Hepatocyte (in vitro differentiated cells): ENCODE data around the gene LGR4.

ENCODE experiments used
- EZH2 ChIP-seq: fragments of 200-600 bp; sonication (generic); IDR thresholded peaks from 2 replicates; pipeline ENCODE4 v1.6.1; 2016; ENCODE audit warnings: antibody characterized with exemption, mild to moderate bottlenecking, borderline replicate concordance
- EZH2phosphoT487 ChIP-seq: fragments of 200-600 bp; sonication (generic); IDR thresholded peaks from one replicate; pipeline ENCODE4 v1.6.1; 2018; ENCODE audit warnings: antibody characterized with exemption, mild to moderate bottlenecking, low read depth, moderate library complexity; ENCODE audit not compliant: unreplicated experiment, severe bottlenecking
- TF ChIP-seq, protein P1 (sequence below): fragments of 200-600 bp; sonication (generic); IDR thresholded peaks from 2 replicates; pipeline ENCODE4 v1.5.1; 2016; ENCODE audit warnings: antibody characterized with exemption, mild to moderate bottlenecking; ENCODE audit not compliant: poor library complexity

DNA sequence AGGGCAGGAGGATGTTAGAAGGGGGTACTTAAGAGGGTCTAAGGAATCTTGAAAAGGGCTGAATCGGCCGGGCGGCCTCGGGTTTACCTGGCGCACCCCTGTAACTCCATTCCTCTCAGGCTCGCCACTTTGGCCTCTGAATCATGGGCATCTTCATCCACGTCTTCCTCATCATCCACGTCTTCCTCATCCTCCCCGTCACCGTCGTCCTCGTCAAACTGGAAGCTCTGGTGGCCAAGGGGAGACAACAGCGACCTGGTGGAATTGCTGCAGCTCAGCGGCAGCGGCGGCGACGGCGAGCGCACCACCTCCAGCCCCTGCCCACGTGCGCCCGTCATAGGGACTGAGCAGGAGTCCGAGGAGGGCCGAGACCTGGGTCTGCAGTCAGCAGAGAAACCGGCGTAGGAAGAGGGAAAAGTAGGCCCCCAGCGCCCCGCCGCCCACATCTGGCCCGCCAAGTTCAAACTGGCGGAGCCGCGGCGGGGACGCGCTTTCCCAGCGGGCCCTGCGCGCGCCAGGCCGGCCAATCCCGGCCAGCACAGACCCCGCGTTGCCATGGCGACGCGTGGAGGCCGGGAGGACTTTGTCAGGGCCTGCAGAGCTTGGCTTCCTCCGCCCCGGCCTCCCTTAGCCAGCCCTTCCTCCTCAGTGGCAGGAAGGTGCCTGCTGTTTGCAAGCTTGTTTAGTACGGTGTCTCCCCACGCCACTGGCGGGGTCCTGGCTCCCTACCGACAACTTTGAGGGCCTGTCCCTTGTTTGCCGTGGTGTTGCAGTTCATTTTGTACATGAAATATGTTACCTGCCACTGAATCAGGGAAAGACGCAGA is 109.6 kb downstream of the LGR4 start, which contains the start of gene CCDC34:
- no peak for TF ChIP-seq EZH2
- TF ChIP-seq, protein P1, sequence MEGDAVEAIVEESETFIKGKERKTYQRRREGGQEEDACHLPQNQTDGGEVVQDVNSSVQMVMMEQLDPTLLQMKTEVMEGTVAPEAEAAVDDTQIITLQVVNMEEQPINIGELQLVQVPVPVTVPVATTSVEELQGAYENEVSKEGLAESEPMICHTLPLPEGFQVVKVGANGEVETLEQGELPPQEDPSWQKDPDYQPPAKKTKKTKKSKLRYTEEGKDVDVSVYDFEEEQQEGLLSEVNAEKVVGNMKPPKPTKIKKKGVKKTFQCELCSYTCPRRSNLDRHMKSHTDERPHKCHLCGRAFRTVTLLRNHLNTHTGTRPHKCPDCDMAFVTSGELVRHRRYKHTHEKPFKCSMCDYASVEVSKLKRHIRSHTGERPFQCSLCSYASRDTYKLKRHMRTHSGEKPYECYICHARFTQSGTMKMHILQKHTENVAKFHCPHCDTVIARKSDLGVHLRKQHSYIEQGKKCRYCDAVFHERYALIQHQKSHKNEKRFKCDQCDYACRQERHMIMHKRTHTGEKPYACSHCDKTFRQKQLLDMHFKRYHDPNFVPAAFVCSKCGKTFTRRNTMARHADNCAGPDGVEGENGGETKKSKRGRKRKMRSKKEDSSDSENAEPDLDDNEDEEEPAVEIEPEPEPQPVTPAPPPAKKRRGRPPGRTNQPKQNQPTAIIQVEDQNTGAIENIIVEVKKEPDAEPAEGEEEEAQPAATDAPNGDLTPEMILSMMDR = no peak
- no peak for TF ChIP-seq EZH2phosphoT487
